Measurements from ENCODE around the gene PDE4B.

DNA sequence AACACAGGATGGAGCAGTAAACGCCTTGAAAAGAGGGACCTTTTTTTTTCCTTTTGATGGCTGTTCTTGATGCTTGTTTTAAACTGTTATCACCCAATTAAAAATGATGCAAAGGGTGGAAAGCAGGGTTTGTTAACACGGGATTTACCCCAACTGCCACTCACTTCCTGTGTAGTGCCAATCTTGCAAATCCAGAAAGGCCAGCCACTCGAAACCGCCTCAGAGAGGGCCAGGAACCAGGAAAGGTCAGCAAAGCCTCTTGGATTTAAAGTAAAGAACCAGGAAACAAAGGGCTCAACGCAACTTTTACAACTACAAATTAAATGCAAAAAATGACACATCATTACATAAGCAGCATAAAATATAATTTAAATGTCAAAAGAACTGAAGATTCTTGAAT, 347.4 kb downstream of the PDE4B start:
- TF ChIP-seq, protein P1, sequence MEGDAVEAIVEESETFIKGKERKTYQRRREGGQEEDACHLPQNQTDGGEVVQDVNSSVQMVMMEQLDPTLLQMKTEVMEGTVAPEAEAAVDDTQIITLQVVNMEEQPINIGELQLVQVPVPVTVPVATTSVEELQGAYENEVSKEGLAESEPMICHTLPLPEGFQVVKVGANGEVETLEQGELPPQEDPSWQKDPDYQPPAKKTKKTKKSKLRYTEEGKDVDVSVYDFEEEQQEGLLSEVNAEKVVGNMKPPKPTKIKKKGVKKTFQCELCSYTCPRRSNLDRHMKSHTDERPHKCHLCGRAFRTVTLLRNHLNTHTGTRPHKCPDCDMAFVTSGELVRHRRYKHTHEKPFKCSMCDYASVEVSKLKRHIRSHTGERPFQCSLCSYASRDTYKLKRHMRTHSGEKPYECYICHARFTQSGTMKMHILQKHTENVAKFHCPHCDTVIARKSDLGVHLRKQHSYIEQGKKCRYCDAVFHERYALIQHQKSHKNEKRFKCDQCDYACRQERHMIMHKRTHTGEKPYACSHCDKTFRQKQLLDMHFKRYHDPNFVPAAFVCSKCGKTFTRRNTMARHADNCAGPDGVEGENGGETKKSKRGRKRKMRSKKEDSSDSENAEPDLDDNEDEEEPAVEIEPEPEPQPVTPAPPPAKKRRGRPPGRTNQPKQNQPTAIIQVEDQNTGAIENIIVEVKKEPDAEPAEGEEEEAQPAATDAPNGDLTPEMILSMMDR (conservative IDR thresholded peaks at IDR 0.05; ENCODE audit: low read length): no peak
- TF ChIP-seq EZH2phosphoT487 (IDR thresholded peaks at IDR 0.05; ENCODE audit: borderline replicate concordance): no peak

Measured in Loucy (cell line).